ENCODE results near the gene SYT6.

SYT6 gene

GRCh38 chr1:114128293-114128692 lies 25.4 kb downstream of the SYT6 start:
- H3K4me3 ChIP-seq (ENCODE audit: low read length) = no peak overlapping the region
- no peak for DNase-seq (ENCODE audit: low read depth, low spot score)

DNA sequence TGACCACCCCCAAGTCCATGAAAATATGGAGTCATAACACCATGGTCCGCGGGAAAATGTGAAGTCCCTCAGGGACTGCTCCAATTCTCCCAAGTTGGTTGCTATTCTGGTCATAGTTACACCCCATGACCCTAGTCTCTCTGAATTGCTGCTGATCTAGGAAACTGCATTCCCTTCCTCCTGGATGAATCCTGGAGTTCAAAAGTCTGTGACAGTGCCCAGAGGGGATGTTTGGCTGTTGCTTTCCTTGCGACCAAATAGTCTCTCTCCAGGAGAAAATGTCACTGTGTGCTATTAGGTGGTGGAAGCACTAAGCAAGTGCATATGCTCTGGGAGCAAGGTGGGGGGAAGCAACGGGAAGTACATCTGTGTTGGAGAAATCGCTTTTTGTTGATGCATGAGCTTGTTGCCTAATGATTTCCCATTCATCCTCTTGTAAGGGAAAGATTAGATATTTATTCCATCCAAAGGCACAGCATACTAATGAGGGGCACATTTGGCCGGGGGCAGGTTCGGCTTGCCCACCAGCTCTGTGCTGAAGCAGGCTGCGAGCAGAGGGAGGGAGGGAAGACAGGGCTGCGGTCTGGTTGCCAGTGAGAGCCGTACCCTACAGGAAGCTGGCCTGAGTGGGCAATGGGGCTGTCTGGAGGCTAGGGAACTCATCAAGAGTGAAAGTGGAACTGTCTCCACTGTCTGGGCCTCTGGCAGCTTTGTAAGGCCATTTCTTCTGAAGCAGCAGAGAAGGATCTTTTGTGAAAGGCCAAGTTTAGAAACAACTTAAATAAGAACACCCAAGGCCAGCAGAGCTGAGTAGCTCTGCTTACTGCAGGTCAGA lies 27.2 kb downstream of the SYT6 start:
- no peak overlapping the region for H3K4me3 ChIP-seq (ENCODE audit: low read length)
- DNase-seq (ENCODE audit: low read depth, low spot score) = no peak

DNA sequence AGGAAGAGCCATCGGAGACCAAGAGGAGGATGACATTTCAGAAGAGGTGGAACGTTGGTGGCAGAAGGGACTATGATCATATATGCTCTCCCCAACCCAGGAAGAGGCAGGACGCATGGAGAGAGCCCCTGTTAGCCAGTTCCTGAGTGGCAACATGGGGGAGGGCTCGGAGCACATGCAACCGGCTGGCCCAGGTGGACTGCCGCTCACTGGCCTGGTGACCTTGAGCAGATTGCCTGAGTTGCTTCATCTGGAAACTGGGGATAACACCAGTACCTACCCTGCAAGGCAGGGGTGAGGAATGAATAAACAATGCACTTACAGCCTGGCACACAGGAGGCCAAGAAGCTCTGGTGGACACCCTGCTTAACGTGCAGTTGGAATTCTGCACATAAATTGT lies 29.0 kb downstream of the SYT6 start:
- no peak overlapping the region for H3K4me3 ChIP-seq (ENCODE audit: low read length)
- no peak for DNase-seq (ENCODE audit: low read depth, low spot score)

DNA sequence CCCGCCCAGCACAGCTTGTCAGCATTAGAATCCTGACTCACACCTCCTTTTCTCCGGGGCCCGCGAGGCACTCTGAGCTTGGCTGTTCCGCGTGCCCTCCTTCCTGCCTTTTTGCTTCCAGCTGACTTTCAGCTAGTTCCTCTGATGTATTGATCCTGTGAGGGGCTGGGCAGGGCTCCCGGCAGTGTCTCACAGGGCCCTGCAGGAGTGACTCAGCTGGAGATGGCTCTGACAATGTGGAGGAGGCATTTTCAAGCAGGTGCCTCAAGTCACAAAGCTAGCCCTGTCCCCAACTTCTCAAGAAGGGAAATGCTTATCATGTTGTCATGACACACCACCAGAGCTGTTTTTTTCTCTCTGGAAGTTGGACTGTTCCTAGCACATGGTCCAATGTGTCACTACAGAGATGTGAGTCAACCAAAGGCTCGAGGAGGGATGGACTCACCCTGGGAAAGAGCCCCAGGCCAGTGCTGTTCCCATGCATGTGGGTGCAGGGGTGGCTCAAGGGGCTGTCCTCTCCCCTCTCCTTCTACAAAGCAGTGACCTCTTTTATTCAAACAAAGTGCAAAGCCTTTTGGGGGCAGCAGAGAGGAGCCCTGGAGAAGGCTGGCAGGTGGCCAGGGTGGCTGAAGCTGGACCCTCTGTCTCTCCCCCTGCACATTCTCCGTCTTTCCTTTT lies 30.6 kb downstream of the SYT6 start:
- DNase-seq (ENCODE audit: low read depth, low spot score) = no peak
- H3K4me3 ChIP-seq (ENCODE audit: low read length) = no peak overlapping the region

DNA sequence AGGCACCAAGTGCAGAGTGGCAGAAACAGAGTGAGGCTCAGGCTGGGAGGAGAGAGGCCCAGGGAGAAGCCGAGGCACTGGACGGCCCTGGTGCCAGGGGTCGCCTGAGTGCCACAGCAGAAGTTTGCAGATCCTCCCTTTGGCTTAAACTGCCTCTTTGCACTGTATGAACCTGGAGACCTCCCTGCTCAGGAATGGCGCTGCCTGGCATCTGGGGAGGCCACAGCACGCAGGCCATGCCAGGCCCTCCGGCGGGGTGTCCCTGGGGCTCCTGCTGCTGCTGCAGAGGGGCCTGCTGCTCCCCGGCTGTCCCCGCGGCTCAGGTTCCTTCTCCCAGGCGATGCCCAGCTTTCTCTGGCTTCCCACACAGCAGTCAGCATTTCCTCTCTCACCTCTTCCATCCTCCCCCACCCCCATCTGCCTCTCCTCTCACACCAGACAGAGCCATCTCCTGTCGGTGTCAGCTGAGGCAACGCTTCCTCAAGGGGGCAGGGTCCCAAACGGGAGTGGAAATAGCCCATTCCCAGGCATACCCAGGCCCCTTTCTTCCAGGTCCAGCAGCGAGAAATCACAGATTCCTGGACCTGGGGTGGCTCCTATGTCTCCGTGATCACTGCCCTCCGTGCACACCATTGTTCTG lies 35.2 kb downstream of the SYT6 start:
- H3K4me3 ChIP-seq (ENCODE audit: low read length) = no peak overlapping the region
- DNase-seq (ENCODE audit: low read depth, low spot score) = no peak

- no peak overlapping the region for H3K4me3 ChIP-seq (ENCODE audit: low read length)
- no peak for DNase-seq (ENCODE audit: low read depth, low spot score)
Observed at GRCh38 chr1:114117654-114118053, 36.0 kb downstream of the SYT6 start.

- H3K4me3 ChIP-seq (ENCODE audit: low read length) = no peak overlapping the region
- no peak for DNase-seq (ENCODE audit: low read depth, low spot score)
Observed at GRCh38 chr1:114116086-114116485, 37.6 kb downstream of the SYT6 start.

- no peak overlapping the region for H3K4me3 ChIP-seq (ENCODE audit: low read length)
- DNase-seq (ENCODE audit: low read depth, low spot score) = no peak
Observed at GRCh38 chr1:114114185-114115094, 39.2 kb downstream of the SYT6 start.

- H3K4me3 ChIP-seq (ENCODE audit: low read length) = no peak overlapping the region
- no peak for DNase-seq (ENCODE audit: low read depth, low spot score)
Observed at GRCh38 chr1:114113411-114114184, 40.1 kb downstream of the SYT6 start.

DNA sequence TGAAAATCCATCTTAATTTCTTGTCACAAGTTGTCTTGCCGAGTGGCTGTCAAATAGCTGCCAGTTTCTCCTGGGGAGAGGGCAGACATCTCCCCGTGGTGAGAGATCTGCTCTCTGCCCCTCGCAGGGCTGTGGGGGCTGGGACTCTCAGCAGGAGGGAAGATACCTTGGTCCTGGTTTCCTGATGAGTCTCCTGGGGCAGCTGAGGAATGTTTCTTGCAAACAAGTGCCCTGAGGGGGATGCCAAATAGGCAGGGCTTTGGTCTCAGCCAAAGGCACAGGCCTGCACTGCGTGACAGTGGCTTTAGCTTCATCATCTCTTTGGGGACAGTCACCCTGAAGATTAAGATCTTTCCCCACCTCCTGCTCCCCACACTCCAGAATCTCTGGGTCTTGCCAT lies 40.9 kb downstream of the SYT6 start:
- H3K4me3 ChIP-seq (ENCODE audit: low read length) = no peak overlapping the region
- DNase-seq (ENCODE audit: low read depth, low spot score) = no peak

DNA sequence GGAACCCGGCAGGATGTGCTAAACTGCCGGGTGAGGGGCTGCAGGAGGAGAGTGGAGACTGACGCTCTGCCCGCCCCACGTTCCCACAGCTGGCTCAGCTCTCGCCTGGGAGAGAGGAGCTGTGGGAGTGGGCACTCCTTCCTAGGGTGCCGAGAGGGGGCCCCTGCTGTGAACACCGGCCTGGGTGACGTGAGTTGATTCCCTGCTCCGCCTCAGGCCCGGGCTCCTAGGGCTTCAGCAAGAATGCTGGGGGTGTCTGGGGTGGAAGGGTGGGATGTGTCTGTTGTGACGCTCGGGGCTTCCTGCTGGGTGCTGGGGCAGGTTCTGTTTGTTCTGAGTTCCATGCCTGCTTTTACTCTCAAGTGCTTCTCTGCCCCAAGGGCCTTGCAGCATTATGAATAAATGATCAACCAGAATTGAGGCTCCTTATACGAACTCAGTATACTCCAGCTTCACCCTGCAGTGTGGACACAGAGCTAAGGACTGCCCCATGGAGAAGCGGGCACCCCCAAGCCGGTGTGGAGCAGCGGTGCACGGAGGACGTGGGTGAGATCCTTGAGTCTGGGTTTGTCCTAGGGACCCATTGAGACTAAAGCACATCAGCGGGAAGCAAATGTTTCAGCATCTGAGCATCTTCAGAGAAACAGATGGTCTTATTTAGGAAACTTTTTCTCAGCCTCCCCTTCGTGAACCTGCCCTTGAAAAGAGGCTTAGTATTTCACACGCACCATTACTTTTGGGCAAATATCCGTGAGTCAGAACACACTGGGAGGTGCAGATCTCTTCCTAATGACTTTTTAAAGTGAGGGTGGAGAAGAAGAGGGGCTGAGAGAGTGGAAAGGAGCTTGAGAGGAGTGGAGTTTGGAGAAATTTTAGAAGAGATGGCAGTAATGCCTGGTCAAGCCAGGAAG lies 41.7 kb downstream of the SYT6 start:
- no peak for DNase-seq (ENCODE audit: low read depth, low spot score)
- no peak overlapping the region for H3K4me3 ChIP-seq (ENCODE audit: low read length)

- H3K4me3 ChIP-seq (ENCODE audit: low read length) = no peak overlapping the region
- DNase-seq (ENCODE audit: low read depth, low spot score) = no peak
Observed at GRCh38 chr1:114109981-114110380, 43.7 kb downstream of the SYT6 start.

- no peak for DNase-seq (ENCODE audit: low read depth, low spot score)
Observed at GRCh38 chr1:114108751-114109255, 44.9 kb downstream of the SYT6 start.

GRCh38 chr1:114107474-114108435 lies 45.9 kb downstream of the SYT6 start:
- DNase-seq (ENCODE audit: low read depth, low spot score) = no peak
- H3K4me3 ChIP-seq (ENCODE audit: low read length) = no peak overlapping the region

More at GRCh38 chr1:114108751-114109255, 44.9 kb downstream of the SYT6 start:
- H3K4me3 ChIP-seq (ENCODE audit: low read length) = no peak overlapping the region

GRCh38 chr1:114105421-114105979 lies 48.2 kb downstream of the SYT6 start:
- no peak for DNase-seq (ENCODE audit: low read depth, low spot score)
- H3K4me3 ChIP-seq (ENCODE audit: low read length) = no peak overlapping the region

- DNase-seq (ENCODE audit: low read depth, low spot score) = no peak
- H3K4me3 ChIP-seq (ENCODE audit: low read length) = no peak overlapping the region
Observed at GRCh38 chr1:114104949-114105348, 48.7 kb downstream of the SYT6 start.

All from Jurkat, Clone E6-1 (cell line).